HG03103 (cell line): ENCODE measurements around the gene LYST.
"Not testable (repeated sequence)": the region's sequence is repeated elsewhere in the genome, so short reads cannot be mapped to it uniquely, and the experiment has no call there.

ENCODE experiments used
- ATAC-seq: cut with Tn5 transposase; IDR thresholded peaks from one replicate; pipeline ENCODE4 v1.9.1; 2021; ENCODE audit warnings: low read depth; ENCODE audit not compliant: unreplicated experiment

Gene LYST

GRCh38 chr1:235673981-235674380, 192.7 kb downstream of the LYST start:
- no peak for ATAC-seq

DNA sequence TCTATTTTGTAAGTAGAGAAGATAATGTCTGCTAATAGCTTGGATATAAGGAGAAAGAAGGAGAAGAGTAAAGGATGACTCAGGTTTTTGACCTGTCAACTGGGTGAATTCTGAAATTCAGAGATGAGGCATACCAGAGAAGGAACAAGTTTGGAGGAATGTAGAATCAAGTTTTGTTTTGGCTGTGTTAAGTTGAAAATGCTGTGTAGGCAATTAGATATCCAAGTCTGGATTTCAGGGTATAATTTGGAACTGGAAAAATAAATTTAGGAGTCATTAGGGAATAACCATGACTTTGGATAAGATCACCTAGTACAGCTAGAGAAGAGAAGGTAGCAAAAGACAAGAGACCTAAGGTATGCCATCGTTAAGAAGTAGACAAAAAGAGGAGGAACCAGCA, 194.7 kb downstream of the LYST start:
- ATAC-seq = no peak

- no peak for ATAC-seq
Observed at GRCh38 chr1:235670157-235670776, 196.4 kb downstream of the LYST start.

- ATAC-seq = no peak
Observed at GRCh38 chr1:235669277-235669676, 197.4 kb downstream of the LYST start.

- no peak for ATAC-seq
Observed at GRCh38 chr1:235663628-235664027, 203.1 kb downstream of the LYST start.

DNA sequence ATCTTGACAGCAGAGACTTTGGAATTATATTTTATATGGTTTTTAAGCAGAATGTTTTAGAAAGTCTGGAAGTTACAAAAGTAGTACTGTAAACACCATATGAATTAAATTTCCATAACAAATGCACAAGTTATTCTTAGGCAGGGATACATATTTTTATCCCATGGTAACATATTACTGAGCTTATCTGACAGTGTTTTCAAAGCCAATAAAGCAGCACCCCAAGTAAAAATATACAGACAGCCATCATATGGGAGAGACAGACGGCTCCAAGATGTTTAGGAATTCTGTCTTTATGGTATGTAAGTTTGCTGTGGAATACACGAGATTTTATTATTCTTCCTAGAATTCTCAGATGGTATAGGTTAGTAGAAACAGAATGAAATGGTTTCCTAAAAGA, 205.1 kb downstream of the LYST start:
- ATAC-seq = no peak

GRCh38 chr1:235659186-235659771, 207.4 kb downstream of the LYST start:
- ATAC-seq = no peak

DNA sequence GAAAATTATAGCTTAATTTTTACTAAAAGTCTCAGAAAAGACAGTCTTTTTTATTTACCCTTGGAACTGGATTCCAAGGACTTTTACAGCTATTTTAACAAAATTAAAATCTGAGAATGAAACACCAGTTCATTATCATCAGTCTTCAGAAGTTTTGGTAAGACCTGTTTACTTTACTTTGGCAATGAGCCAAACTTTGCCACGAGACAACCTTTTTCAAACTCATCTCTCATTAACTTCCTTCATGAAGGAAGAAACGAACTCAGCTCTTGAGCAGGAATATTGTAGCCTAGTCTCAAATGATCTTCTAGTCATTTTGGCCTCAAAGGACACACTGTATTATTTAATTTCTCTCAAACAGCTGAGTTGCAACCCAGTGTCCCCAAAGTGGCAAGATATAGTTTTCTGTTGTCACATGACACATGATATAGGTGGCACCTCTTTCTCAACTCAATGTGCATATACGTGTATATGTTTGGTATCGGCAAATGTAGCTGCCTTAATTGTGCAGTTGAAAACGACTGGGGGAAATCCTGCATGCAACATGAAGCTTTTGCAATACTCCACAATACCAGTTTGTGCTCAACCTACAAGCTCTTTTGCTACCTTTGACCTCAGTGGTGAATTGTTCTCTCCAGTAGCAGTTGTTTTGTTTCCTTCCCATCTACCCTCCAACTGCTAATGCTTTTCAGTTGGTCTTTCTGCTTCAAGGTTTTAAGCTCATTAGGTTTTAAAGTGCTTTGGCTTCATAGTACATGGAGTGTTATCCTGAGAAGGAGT, 208.8 kb downstream of the LYST start:
- no peak for ATAC-seq

DNA sequence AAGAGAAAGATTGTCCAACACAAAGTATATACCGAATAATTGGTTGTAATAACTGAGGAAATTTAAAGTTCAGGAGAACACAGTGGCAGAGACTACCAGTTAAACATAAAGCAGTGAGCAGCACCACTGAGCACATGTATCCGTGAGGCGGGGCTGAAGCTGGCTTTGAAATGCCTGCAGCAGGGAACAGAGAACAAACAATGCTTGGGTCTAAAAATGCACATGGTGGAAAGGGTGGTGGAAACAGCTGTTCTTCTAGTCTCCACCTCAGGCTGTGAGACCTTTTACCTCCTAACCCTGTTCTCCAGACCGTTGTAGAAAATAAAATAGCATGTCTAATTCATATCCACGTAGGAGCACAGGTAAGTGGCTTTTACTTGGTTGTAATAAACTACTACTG, 209.4 kb downstream of the LYST start:
- ATAC-seq = no peak

- no peak for ATAC-seq
Observed at GRCh38 chr1:235652364-235652763, 214.3 kb downstream of the LYST start.

GRCh38 chr1:235651170-235651806, 215.4 kb downstream of the LYST start:
- no peak for ATAC-seq

- no peak for ATAC-seq
Observed at GRCh38 chr1:235650341-235651169, 216.2 kb downstream of the LYST start.

GRCh38 chr1:235649368-235650163, 217.1 kb downstream of the LYST start, which contains the start of gene GNG4:
TSS of gene GNG4 (minus strand) at chr1:235649784. CDS start at chr1:235583838, 65,946 bp downstream.
- no peak for ATAC-seq

- no peak for ATAC-seq
Observed at GRCh38 chr1:235648954-235649367, 217.7 kb downstream of the LYST start.

DNA sequence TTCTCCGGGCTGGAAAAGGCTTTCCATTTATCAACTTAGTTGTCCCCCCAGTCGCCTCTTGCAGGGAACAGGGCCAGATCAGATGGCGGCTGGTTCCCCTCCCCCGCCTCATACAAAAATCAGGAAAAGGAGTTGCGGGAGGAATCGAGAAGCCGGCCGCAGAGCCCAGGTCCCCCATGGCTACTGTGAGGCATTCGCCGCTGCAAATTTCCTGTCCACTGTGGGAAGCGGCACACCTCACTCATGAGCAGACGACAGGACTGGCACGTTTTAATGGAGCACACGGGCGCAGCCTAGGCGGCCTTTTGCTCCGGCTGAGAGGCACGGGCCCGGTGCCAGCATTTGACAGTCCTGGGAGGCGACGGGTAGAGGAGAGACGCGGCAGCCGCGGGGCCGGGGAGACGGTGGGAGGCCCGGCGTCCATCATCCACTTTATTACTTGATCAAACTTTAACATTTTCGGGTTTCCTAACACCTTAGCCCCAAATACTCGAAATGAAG, 218.2 kb downstream of the LYST start:
- no peak for ATAC-seq

GRCh38 chr1:235647537-235647936, 219.2 kb downstream of the LYST start:
- ATAC-seq = not testable (repeated sequence)

- no peak for ATAC-seq
Observed at GRCh38 chr1:235646463-235646862, 220.2 kb downstream of the LYST start.

DNA sequence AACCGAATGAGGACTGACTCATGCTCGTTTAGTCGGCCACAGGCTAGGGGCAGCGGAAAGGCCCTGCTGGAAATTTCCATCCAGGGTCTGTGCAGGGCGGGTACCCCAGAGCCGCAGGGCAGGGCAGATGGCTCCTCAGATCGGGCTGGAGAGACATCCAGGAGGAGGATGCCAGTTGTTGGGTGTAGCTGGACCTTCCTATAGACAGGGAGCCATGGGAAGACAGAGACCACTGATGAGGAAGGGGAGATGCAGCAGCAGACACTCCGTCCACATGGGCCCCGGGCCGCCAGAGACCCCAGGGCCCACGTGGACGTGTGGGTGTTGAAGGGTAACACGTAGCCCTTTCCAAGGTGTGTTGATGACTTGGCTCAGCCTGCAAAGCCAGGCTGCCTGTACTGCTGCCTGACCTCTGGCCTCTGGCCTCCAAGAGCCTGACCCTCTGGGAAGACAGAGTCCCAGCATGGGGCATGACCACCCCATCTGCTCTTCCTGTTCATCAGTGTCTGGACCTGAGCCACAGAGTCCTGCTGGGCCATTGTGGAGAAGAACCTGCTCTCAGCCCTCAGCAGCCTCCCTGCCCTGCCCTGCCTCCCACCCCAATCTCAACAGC, 221.9 kb downstream of the LYST start:
- ATAC-seq = no peak
